Measurements from ENCODE around the gene FICD. TPM values are rescaled to one million over a fixed set of nuclear protein-coding genes. Genes with fewer than 3 reads are reported as not detected.

Gene FICD
- total and polyA plus RNA-seq, 2 of the 13 experiments (the other 11 are each of a cell fraction or from before 2014, with no cell fraction given): 0.99 to 3.0 TPM

- no peak for TF ChIP-seq AHDC1 (CRISPR knock-in tag; IDR thresholded peaks at IDR 0.05; ENCODE audit: borderline replicate concordance)
- TF ChIP-seq ZBTB14 (CRISPR knock-in tag; IDR thresholded peaks at IDR 0.05): no peak
- no peak for TF ChIP-seq FOSL1 (CRISPR knock-in tag; IDR thresholded peaks at IDR 0.05; ENCODE audit: borderline replicate concordance)
- no peak for TF ChIP-seq ATM (IDR thresholded peaks at IDR 0.05; ENCODE audit: borderline replicate concordance)
- TF ChIP-seq, protein P1, sequence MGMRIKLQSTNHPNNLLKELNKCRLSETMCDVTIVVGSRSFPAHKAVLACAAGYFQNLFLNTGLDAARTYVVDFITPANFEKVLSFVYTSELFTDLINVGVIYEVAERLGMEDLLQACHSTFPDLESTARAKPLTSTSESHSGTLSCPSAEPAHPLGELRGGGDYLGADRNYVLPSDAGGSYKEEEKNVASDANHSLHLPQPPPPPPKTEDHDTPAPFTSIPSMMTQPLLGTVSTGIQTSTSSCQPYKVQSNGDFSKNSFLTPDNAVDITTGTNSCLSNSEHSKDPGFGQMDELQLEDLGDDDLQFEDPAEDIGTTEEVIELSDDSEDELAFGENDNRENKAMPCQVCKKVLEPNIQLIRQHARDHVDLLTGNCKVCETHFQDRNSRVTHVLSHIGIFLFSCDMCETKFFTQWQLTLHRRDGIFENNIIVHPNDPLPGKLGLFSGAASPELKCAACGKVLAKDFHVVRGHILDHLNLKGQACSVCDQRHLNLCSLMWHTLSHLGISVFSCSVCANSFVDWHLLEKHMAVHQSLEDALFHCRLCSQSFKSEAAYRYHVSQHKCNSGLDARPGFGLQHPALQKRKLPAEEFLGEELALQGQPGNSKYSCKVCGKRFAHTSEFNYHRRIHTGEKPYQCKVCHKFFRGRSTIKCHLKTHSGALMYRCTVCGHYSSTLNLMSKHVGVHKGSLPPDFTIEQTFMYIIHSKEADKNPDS (CRISPR knock-in tag; IDR thresholded peaks at IDR 0.05): no peak
- no peak for TF ChIP-seq DDIT3 (CRISPR knock-in tag; IDR thresholded peaks at IDR 0.05)
- no peak for TF ChIP-seq LBX2 (CRISPR knock-in tag; IDR thresholded peaks at IDR 0.05; ENCODE audit: borderline replicate concordance)
- TF ChIP-seq HMG20A (CRISPR knock-in tag; IDR thresholded peaks at IDR 0.05; ENCODE audit: borderline replicate concordance): no peak
- 0 out of 2 replicates have a peak, but pooled peaks have one; percentile 33 for TF ChIP-seq KAT7 (CRISPR knock-in tag; IDR thresholded peaks at IDR 0.05; ENCODE audit: borderline replicate concordance)
- TF ChIP-seq CENPBD1 (CRISPR knock-in tag; IDR thresholded peaks at IDR 0.05; ENCODE audit: borderline replicate concordance, low read depth): no peak
- TF ChIP-seq SRSF1 (optimal IDR thresholded peaks at IDR 0.05; ENCODE audit: low read depth, low read length): no peak
- no peak for TF ChIP-seq ISL2 (CRISPR knock-in tag; IDR thresholded peaks at IDR 0.05)
- no peak for TF ChIP-seq RAD21 (CRISPR knock-in tag; IDR thresholded peaks at IDR 0.05)
- no peak for TF ChIP-seq ZNF326 (CRISPR knock-in tag; IDR thresholded peaks at IDR 0.05; ENCODE audit: borderline replicate concordance)
- TF ChIP-seq MAF1 (CRISPR knock-in tag; IDR thresholded peaks at IDR 0.05; ENCODE audit: borderline replicate concordance): no peak
- TF ChIP-seq HOXA3 (CRISPR knock-in tag; IDR thresholded peaks at IDR 0.05): peak; percentile 75; the same call in 1 of the 2 replicates
- no peak for TF ChIP-seq XBP1 (CRISPR knock-in tag; IDR thresholded peaks at IDR 0.05)
- TF ChIP-seq GABPA (IDR thresholded peaks at IDR 0.05; ENCODE audit: low read depth, low read length): peak; percentile 73
- TF ChIP-seq GABPA (CRISPR knock-in tag; IDR thresholded peaks at IDR 0.05; ENCODE audit: low read depth): peak; percentile 88
Observed at GRCh38 chr12:108514973-108515814, at the start of gene FICD (continued).

All from HepG2 (cell line).